ENCODE results near the gene ZCCHC7.

Gene ZCCHC7

GRCh38 chr9:37266630-37267029 is 146.3 kb downstream of the ZCCHC7 start:
- no peak for DNase-seq (ENCODE audit: low read depth in 1 of 2, low spot score in 1 of 2)
- no peak overlapping the region for H3K27ac ChIP-seq (replicated peaks)
- no peaks in the 10 kb centered on the region for H3K27me3 ChIP-seq (ENCODE audit: insufficient read depth, poor library complexity, severe bottlenecking)
- H3K4me3 ChIP-seq (replicated peaks; ENCODE audit: insufficient read depth, low read length) = no peak overlapping the region
- TF ChIP-seq REST (IDR thresholded peaks at IDR 0.05; ENCODE audit: insufficient replicate concordance, low read depth) = no peak
- TF ChIP-seq CTCF (IDR thresholded peaks at IDR 0.05; ENCODE audit: insufficient read depth, low read length) = no peak
- TF ChIP-seq SPI1 (IDR thresholded peaks at IDR 0.05; ENCODE audit: borderline replicate concordance, low read depth) = no peak
- TF ChIP-seq GABPA (IDR thresholded peaks at IDR 0.05; ENCODE audit: low read depth) = no peak
- TF ChIP-seq POLR2AphosphoS5 (IDR thresholded peaks at IDR 0.05; ENCODE audit: low read depth) = no peak

- Histone ChIP-seq H3K27ac (replicated peaks) (no peak overlapping the region), H3K27me3 (ENCODE audit: insufficient read depth, poor library complexity, severe bottlenecking) (no peaks in the 10 kb centered on the region), H3K4me3 (replicated peaks; ENCODE audit: insufficient read depth, low read length) (no peak overlapping the region)
- DNase-seq (ENCODE audit: low read depth in 1 of 2, low spot score in 1 of 2) = no peak
- no peak for TF ChIP-seq CTCF (IDR thresholded peaks at IDR 0.05; ENCODE audit: insufficient read depth, low read length)
- TF ChIP-seq REST (IDR thresholded peaks at IDR 0.05; ENCODE audit: insufficient replicate concordance, low read depth) = no peak
- TF ChIP-seq GABPA (IDR thresholded peaks at IDR 0.05; ENCODE audit: low read depth) = no peak
- no peak for TF ChIP-seq SPI1 (IDR thresholded peaks at IDR 0.05; ENCODE audit: borderline replicate concordance, low read depth)
- no peak for TF ChIP-seq POLR2AphosphoS5 (IDR thresholded peaks at IDR 0.05; ENCODE audit: low read depth)
Measured at GRCh38 chr9:37269221-37269620, 148.8 kb downstream of the ZCCHC7 start.

GRCh38 chr9:37271679-37272078 is 151.3 kb downstream of the ZCCHC7 start:
- no peaks in the 10 kb centered on the region for H3K27me3 ChIP-seq (ENCODE audit: insufficient read depth, poor library complexity, severe bottlenecking)
- no peak for TF ChIP-seq SPI1 (IDR thresholded peaks at IDR 0.05; ENCODE audit: borderline replicate concordance, low read depth)
- TF ChIP-seq POLR2AphosphoS5 (IDR thresholded peaks at IDR 0.05; ENCODE audit: low read depth) = no peak
- no peak for TF ChIP-seq CTCF (IDR thresholded peaks at IDR 0.05; ENCODE audit: insufficient read depth, low read length)
- TF ChIP-seq GABPA (IDR thresholded peaks at IDR 0.05; ENCODE audit: low read depth) = no peak
- no peak for TF ChIP-seq REST (IDR thresholded peaks at IDR 0.05; ENCODE audit: insufficient replicate concordance, low read depth)

More at GRCh38 chr9:37271679-37272078, 151.3 kb downstream of the ZCCHC7 start:
- no peak for DNase-seq (ENCODE audit: low read depth in 1 of 2, low spot score in 1 of 2)
- no peak overlapping the region for H3K27ac ChIP-seq (replicated peaks)
- H3K4me3 ChIP-seq (replicated peaks; ENCODE audit: insufficient read depth, low read length) = no peak overlapping the region

All from HL-60 (cell line).